Measurements from ENCODE around the gene IWS1.

DNA sequence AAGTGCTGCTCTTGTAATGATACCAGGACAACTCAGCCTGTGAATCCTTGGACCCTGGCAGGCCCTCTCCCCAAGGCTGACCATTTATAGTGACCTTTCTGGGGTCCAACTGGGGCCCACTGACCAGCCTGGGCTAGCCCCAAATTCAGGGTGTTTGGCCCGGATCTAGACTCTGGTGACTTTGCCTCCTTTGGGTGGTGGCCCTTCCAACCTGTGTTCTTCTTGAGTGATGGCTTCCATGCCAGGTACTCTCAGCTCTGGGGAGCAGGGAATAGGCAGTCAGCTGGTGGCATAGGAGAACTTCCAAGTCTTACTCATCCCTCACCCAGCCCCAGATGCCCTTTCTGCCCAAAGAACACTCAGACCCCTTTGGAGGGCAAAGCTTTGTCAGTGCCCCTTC is 19.5 kb upstream of the IWS1 start:
- TF ChIP-seq POLR2AphosphoS5 (IDR thresholded peaks at IDR 0.05; ENCODE audit: control insufficient read depth, insufficient read depth, low read depth, low read length) (no peak), GTF2F1 (IDR thresholded peaks at IDR 0.05; ENCODE audit: low read depth, low read length) (no peak), ARNT (IDR thresholded peaks at IDR 0.05) (no peak), ZNF778 (CRISPR knock-in tag; IDR thresholded peaks at IDR 0.05) (no peak), FOXM1 (IDR thresholded peaks at IDR 0.05; ENCODE audit: low read depth) (no peak), FOXM1 (CRISPR knock-in tag; IDR thresholded peaks at IDR 0.05; ENCODE audit: low read depth) (no peak), NCOA1 (IDR thresholded peaks at IDR 0.05; ENCODE audit: low read depth) (no peak), FOXP1 (CRISPR knock-in tag; IDR thresholded peaks at IDR 0.05) (no peak)
